ENCODE data around the gene NR1D1.

NR1D1 gene

DNA sequence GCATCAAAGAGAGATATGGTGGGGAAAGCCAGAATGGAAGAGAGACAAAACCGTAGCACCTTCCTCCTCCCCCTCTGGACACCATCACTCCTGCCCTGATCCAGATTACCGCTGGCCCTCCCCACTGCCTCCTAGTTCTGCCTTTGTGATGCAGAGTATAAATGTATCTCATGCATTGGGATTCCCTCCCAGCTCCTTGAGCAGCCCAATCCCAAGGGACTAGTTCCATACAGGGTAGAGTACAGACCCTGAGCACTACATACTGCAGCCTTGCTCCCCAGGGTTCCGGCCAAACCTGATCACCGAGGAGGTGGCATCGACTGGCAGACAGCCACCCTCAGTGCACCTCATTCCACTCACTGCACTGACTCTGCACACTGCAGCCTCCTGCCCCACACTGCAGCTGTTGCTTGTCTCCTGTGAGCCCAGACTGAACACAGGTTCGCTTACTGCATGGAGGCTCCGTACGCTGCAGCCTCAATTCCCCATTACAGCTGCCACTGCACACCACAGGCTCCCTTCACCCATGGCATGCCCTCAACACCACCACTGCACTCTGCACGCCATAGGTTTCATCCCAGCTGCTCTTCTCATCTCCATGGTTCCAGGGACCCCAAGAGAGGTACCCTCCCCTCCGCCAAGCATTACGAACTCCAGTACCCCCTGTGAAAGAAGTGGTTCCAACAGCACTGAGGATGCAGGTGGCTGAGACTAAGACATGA lies 39.3 kb downstream of the NR1D1 start:
- no peak for DNase-seq

DNA sequence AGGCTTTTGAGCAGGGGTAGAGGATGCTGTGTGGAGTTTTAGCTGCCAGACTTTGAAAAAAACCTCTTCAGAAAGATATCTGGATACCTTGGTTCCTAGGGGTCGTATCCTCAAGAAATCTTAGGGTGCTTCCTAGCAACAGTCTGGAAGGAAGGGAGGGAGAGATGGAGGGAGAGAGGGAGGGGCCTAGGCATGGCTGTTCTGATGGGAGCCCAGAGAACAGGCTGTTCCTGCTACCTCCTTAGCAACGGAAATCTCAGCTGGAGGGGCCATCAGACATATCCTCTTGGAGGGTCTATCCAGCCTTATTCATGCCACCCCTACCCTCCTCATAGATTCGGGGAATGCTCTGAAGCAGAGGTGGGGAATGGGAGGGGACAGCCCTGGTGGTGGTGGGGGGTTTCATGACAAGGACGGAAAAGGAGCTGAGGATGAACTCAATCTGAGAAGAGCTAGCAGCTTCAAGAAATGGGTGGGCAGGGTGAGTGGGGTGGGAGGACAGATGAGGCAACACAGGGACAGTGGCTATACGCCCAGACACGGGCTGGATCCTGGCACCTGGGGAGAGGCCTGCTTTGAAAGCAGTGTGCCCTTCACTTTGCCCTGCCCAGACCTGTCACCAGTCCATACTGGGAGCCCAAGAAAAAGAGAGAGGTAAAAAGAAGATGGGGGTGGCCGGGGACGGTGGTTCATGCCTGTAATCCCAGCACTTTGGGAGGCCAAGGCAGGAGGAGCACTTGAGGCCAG lies 40.5 kb downstream of the NR1D1 start:
- no peak for DNase-seq

DNA sequence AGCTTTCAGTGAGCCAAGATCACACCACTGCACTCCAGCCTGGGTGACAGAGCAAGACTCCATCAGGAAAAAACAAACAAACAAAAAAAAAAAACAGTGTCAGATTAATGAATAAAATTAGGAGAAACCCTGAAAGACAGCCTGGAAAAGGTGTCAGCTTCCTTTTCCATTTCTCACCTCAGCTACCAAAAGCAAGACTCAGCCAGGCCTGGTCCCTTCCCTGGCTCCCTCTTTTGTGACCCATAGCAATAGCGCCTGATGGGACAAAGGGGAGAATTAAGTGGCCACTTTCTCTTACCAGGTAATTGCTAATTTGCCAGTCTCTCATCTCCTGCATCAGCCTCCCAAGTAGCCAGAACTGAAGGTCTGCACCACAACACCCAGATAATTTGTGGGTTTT lies 41.5 kb downstream of the NR1D1 start:
- no peak for DNase-seq

DNA sequence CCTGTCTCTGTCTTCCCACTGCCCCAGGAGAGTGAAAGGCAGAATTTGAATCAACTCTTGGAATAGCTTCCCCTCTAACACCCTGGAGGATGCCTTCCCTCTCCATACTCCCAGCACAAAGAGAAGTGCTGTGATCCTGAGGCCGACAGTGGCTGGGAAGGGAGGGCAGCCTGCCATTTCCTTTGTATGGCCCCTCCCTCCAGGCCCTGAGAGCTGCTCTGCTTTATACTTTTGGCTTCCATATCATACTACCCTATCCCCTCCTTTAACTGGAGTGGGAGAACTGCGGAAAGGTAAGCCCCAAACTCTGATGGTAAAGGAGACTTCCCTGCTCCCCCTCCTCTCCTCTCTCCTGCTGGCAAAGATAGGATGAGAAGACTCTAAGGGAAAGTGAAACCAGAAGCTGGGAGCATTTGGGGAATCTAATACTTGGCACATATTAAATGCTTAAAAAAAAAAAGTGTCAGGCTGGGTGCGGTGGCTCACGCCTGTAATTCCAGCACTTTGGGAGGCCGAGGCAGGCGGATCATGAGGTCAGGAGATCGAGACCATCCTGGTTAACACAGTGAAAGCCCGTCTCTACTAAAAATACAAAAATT lies 42.1 kb downstream of the NR1D1 start:
- no peak for DNase-seq

DNA sequence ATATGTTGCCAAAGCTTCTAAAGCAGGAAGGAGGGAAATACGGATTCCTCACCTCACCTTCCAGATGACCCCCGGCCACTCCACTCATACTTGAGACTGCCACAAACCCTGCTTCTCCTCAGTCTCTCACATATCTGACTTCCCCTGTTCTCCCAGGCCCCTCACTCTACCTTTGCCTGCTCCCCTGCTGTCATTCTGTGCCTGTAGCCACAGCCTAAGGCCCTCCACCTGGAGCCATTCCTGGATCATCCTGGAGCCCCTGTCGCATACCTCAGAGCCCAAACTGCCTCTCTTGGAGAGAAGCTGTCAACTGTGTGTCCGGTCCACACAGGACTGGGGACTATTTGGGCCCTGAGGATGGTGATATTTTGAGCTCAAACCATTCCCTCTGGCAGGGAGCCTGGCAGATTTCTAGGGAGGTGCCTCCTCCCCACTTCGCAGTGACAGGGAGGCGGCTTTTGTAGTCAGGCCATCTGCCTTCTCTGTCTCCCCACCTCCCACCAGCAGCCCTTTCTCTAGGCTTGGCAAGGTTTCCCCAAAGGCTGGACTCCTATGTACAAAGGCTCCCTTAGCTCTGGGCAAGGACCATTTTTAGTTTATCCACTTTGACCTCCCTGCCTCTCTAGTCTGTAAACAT lies 43.9 kb downstream of the NR1D1 start:
- DNase-seq = no peak

Measured in stimulated activated CD4-positive, alpha-beta T cell treated with anti-CD3 and anti-CD28 coated beads, Interleukin-2, amount 100 ng/mL, for 24 hours (primary cell).